ENCODE results near the gene SIDT1.

- TF ChIP-seq TAF1 (IDR thresholded peaks at IDR 0.05; ENCODE audit: low read depth, low read length) (no peak), POLR2A (IDR thresholded peaks at IDR 0.05; ENCODE audit: low read depth, low read length) (no peak), POLR2AphosphoS5 (IDR thresholded peaks at IDR 0.05; ENCODE audit: low read depth, low read length) (no peak), SPI1 (IDR thresholded peaks at IDR 0.05; ENCODE audit: low read depth, low read length) (no peak)
These were observed 146.4 kb downstream of the SIDT1 start for GRCh38 chr3:113678773-113679172.
